Suppressor macrophage (primary cell): ENCODE results near the gene TAS2R20.
"Not testable (repeated sequence)": the region's sequence is repeated elsewhere in the genome, so short reads cannot be mapped to it uniquely, and the experiment has no call there.

Experiments
- DNase-seq, 4 experiments: peaks; one replicate each; pipeline ENCODE4 v3.0.0-alpha.2; 2020 to 2022
- total RNA-seq, 17 experiments: gene quantifications; one replicate each; lab custom pipeline; 2026; ENCODE audit warnings: mixed read lengths in 6 of 17, inconsistent platforms in 3 of 17; lab: John Stamatoyannopoulos, UW

The TAS2R20 gene, protein sequence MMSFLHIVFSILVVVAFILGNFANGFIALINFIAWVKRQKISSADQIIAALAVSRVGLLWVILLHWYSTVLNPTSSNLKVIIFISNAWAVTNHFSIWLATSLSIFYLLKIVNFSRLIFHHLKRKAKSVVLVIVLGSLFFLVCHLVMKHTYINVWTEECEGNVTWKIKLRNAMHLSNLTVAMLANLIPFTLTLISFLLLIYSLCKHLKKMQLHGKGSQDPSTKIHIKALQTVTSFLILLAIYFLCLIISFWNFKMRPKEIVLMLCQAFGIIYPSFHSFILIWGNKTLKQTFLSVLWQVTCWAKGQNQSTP
- total RNA-seq, result 0.25 to 5.9 (median 2.0) reads per million in 17 experiments

DNA sequence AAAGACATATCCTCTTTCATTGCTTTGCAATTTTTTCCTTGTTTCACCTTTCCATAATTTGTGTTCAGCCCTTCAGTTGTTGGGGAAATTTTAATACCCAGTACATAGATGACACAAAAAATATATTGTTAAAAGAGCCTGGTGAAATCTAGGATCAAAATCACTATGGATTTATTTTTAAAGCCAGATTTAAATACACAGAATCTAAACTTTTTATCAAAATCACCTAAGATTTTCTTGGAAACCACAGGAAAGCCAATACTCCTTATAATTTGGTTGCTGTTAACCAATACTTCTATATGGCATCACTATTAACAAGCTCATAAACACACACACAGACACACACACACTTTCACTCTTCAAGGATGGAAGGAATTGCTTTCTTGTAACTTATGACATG is at the start of gene TAS2R20:
Gene TAS2R20, minus strand, starts transcription at position 101 of the 400 bp plus-strand sequence. CDS start 429 bp downstream, outside the sequence.
- DNase-seq, result no peak

- not testable (repeated sequence) for DNase-seq
Measured at GRCh38 chr12:11041366-11041765, 43.3 kb upstream of the TAS2R20 start.

DNA sequence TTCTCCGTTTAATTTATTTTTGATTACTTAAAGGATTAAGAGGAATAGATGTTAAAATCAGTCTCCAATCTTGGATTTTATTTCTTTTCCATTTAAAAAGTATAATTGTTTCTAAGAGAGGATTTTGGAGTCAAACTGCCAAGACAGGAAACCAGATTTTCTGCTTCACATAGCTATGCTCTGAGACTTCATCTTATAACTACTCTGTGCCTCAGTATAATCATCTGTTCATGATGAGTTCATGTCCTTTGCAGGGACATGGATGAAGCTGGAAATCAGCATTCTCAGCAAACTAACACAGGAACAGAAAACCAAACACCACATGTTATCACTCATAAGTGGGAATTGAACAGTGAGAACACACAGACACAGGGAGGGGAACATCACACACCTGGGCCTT is 42.1 kb upstream of the TAS2R20 start:
- DNase-seq, result no peak

DNA sequence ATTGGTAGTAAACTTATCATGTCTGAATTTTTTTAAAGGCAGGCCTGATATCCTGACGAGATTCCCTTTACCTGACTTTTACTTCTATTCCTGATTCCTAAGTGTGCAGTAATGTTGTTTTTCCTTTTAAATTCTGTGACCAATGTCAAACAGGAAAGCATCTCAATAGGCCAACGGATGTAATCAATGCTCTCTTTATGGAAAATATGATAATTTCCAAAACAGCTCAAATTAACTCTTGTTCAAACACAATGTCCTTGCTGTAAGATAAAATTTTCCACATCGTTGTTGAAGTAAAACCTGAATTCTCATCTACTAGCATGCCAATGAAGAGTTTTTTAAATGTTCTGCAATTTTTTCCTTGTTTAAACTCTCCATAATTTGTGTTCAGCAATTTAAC is 41.1 kb upstream of the TAS2R20 start:
- DNase-seq, result no peak

GRCh38 chr12:11033959-11034358 is 35.9 kb upstream of the TAS2R20 start:
- not testable (repeated sequence) for DNase-seq

GRCh38 chr12:11031307-11031706 is 33.2 kb upstream of the TAS2R20 start, which contains the start of gene TAS2R31:
TAS2R31 (minus strand) TSS chr12:11031407; CDS start chr12:11031335, 72 bp downstream.
- DNase-seq, result no peak

GRCh38 chr12:11026118-11026517 is 28.0 kb upstream of the TAS2R20 start:
- DNase-seq, result no peak

GRCh38 chr12:11023387-11023786 is 25.3 kb upstream of the TAS2R20 start:
- DNase-seq, result no peak

- no peak for DNase-seq
Measured at GRCh38 chr12:11022520-11022919, 24.4 kb upstream of the TAS2R20 start, which contains the start of gene TAS2R19. TAS2R19 (minus strand) TSS chr12:11022620; CDS start chr12:11022571, 49 bp downstream.

DNA sequence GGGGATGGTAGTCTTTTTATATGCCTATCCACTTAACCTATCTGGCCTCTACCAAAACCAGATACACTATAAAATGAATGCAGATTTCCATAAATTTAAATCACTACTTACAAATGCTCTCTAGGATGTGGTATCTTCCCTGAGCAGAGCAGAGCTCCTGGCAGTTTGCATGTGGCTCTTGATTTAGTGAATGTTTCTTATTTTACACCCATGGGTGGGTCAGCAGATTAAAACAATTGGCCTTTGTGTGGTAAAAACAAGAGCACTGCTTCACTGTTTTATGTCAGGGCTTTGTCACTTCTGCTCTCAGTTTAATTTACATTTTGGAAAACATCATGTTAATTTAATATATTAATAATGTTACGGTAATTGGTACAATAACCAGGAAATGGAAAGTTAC is 18.8 kb upstream of the TAS2R20 start:
- DNase-seq, result no peak

- DNase-seq, result no peak
Measured at GRCh38 chr12:11015775-11016430, 17.8 kb upstream of the TAS2R20 start.

- DNase-seq, result no peak
Measured at GRCh38 chr12:11014234-11014633, 16.1 kb upstream of the TAS2R20 start.

- DNase-seq, result no peak
Measured at GRCh38 chr12:11007608-11008007, 9.5 kb upstream of the TAS2R20 start.

- no peak for DNase-seq
Measured at GRCh38 chr12:10994307-10994706, 3.8 kb downstream of the TAS2R20 start.

DNA sequence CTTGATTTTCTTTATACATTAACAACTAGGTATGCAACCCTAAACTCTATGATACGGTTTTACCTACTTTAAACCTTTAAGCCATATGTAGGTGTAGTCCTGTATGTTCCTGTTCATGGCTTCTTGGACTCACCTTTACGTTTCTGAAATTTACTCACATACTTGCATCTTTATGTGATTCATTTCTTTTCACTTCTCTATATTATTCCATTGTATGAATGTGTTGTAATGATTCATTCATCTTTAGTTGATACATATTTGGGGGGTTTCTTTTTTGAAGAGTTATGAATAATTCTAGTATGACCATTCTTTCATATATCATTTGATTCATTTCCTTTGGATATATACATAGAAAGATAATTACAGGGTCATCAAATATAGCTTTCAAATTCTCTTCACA is 9.0 kb downstream of the TAS2R20 start:
- no peak for DNase-seq

DNA sequence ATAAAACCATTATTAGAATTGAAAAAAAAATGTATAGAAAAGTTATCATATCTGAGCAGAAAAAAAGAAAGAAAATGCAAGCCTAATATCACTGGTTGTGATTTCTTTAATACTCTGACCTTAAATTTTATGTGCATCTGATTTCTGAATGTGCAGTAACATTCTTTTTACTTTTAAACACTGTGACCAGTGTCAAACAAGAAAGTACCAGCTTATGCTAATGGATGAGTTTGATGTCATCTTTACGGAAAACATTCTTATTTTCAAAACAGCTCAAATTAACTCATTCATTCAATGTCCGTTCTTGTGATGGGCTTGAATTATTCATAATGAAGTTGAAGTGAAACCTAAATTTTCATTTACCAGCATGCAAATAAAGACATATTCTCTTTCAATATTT is 11.3 kb downstream of the TAS2R20 start, which contains the start of gene TAS2R50:
Gene TAS2R50, minus strand, starts transcription at position 101 of the 400 bp plus-strand sequence. Its CDS starts 52 bp downstream, at position 49.
- DNase-seq, result no peak

GRCh38 chr12:10982244-10982643 is 15.9 kb downstream of the TAS2R20 start:
- DNase-seq, result no peak

DNA sequence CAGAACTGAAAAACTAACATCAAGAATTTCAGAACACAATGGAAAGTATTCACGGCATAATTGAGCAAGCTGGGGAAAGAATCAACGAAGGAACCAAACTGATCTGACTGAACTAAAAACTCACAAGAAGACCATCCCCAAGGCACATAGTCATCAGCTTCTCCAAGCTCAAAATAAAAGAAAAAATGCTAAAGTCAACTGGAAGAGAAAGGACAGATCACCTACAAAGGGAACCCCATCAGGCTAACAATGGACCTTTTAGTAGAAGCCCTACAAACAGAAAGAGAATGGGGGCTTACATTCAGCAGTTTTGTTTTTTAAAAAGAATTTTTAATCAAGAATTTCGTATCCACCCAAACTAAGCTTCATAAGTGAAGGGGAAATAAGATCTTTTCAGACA is 23.1 kb downstream of the TAS2R20 start:
- DNase-seq, result no peak

DNA sequence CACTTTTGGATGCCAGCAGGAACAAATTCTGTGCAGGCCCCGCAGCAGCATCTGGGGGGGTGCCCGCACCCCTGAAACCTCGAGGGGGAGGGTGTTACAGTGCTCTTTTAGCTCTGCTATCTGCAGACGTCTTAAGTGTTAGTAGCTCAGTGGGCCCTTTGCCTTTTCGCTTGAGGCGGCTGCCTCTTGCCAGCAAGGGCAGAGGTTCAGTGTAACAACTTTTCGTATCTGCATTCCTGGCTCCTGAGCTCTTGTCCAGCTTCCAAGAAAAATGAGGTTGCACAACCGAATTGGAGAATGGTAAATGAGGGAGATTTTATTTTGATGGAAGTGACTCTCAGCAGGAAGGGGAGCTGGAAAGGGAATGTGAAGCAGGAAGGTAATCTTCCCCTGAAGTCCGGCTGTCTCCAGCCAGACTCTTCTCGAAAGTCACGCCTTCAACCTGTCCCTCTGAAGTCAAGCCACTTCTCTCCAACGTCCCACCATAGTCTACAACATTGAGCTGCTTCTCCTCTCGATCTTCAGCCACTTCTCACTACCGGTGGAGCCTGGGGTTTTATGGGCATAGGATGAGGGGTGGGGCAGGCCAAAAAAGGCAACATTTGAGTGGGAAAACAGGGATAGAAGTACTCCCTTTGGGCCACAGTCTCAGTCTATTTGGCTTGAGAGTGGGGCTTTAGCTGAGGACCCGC is 29.2 kb downstream of the TAS2R20 start:
- DNase-seq, result no peak

GRCh38 chr12:10967409-10967808 is 30.7 kb downstream of the TAS2R20 start:
- no peak for DNase-seq

DNA sequence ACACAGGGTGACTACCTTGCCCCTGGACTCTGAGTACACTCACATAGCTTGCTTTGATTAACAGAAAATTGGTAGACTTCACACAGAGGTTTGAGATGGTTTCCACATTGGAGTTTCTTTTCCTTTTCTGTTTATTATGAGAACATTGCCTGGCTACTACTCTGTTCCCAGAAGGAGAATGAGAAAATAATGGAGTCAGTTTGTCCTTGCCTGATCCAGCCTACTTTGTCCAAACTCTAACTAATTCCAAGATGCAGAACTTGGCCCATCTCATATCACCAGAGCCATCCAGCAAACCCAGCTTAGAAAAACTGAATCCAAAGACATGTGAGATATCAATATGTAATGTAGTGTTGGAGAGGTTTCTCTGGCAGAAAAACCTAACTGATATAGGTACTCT is 31.8 kb downstream of the TAS2R20 start:
- no peak for DNase-seq

DNA sequence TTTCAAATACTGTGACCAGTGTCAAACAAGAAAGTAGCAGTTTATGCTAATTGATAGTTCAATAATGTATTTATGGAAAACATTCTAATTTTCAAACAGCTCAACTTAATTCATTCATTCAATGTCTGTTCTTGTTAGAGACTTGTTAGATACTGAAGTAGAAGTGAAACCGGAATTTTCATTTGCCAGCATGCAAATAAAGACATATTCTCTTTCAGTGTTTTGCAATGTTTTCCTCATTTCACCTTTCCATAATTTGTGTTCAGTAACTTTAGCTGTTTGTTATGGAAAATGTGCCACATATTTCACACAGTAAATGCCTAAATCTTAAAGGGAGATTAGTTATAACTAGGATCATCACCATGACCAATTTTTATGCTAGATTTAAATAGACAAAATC is 32.6 kb downstream of the TAS2R20 start:
- DNase-seq, result no peak

DNA sequence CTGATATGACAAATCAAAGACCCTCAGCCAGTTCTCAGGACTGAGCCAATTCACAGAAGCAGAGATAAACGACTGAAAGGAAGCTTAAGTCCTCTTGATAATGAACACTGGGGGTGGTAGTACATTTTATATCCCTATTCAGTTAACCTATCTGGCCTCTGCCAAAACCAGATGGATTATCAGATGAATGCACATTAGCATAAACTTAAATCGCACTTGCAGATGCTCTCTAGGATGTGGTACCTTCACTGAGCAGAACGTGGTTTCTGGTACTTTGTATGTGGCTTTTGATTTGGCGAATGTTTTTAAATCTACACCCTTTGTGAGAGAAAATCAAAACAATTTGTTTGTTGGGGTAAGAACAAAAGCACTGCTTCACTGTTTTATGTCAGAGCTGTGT is 37.9 kb downstream of the TAS2R20 start:
- no peak for DNase-seq
